KG1 (cell line): Measurements from ENCODE around the gene XPR1.

Experiments used
- DNase-seq: peaks from one replicate; lab custom pipeline; 2025; lab: John Stamatoyannopoulos, UW

XPR1 gene

DNA sequence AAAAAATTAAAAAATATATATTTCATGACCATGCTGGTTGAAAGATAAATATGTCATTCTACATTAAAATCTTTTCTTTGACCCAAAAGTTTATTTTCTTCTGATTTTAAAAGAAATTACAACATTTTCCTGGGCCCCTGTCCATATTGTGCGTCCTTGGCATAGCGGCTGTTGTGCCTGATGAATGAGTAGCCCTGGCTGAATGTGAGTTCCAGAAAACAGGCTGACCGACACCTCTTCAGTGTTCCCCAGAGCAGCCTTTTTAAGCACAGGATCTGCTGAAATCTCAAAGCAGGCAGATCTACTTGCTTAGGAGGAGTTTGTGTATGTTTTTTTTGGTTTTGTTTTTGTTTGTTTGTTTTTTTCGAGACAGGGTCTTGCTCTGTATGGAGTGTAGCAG lies 300.6 kb downstream of the XPR1 start:
- DNase-seq, result no peak

GRCh38 chr1:180933141-180933540 lies 301.3 kb downstream of the XPR1 start:
- DNase-seq, result no peak

GRCh38 chr1:180934563-180934962 lies 302.7 kb downstream of the XPR1 start:
- no peak for DNase-seq

DNA sequence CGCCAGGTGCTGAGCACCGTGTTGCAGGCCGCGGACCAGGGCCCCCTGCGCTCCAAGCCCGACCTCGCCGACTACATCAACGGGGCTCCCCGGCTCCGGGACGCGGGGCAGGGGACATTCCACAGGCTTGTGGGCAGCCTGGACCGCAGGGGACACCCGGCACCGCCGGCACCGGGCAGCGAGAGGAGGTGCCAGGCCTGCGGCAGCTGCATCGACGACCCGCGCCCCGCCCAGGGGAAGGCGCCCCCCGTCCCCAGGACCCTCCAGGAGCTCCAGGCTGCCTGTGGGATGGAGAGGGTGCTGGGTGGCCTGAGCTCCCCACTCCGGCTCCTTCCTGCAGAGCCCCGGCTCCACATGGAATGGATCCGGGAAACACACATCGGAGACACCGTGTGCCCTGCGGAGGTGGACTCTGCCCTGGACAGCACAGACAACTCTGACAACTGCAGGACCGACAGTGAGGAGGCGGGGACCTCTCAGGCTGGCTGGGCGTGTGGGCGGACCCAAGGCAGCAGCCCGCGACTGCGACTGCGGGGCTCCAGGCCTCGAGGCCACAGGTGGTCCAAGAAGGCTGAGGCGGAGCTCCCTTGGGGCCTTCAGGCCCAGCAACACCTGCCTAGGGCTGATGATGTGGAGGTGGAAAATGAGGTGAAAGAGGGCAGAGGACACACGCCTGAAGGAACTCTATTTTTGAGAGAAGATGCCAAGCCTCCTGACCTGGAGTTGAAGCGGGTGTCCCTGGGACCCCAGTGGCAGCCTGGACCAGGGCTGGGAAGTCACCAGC lies 303.7 kb downstream of the XPR1 start:
- DNase-seq, result no peak

DNA sequence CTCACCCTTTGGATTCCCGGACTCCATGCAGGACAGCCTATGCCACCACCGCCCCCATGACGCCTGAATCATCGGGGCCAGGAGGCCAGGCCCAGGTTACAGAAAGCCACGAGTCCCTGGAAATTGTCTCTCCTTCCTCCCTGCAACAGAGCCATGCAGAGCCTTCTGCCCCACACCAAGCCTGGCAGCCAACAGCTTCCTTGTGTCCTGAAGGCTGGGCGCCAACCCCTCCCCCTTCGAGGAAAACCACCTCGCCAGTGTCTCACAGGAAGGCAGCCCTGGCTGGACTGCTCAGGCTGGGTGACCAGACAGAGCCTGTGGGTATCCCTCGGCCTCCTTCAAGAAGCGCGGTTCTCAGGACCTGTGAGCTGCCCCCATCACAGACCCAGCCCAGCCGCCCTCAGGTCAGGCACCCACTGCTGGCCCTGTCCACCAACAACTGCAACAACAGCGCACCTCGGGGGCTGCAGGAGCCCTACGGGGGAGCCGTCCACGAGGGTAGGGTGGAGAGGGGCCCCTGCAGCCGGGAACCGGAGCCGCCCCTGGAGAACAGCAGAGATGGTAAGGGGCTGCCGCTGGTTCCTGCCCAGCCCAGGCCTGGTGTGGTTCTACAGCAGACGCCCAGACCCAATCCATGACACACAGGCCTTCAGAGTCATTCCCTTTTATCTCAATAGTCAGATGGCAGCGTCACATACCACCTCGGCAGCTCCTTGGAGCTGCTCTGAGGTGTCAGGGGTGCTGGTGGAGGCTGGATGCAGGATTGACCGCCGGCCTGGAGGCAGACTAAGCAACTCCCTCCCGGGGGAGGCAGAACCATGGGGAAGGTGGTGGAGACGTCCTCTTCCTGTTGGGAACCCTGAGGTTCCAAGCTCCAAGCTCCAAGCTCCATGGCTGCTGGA lies 304.5 kb downstream of the XPR1 start:
- no peak for DNase-seq

GRCh38 chr1:180937012-180937372 lies 305.2 kb downstream of the XPR1 start:
- DNase-seq, result no peak

DNA sequence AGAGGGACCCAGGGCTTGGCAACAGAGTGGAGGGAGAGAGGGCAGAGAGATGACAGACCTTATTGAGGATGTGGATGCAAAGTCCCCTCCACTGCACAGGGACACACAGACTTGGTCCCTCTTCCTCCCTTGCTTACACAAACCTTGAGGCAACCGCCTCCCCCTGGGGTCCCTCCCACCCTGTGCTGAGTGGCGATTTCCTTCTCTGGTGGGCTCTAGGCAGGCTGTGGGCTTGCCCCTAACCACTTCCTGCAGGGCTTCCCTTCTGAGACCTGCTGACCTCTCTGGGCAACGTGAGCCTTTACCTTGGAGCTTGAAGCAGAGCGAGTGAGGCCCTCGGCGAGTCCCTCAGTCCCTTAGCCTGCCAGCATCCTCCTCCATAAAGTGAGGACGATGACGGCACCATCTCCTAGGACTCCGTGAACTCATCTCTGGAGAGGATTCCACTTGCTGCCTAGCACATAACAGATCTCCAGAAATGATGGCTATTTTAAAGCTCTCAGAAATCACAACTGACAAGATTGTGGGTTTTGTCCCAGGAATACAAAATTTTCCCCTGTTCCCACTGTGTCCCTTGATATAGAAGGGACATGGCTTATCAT lies 305.9 kb downstream of the XPR1 start:
- no peak for DNase-seq

DNA sequence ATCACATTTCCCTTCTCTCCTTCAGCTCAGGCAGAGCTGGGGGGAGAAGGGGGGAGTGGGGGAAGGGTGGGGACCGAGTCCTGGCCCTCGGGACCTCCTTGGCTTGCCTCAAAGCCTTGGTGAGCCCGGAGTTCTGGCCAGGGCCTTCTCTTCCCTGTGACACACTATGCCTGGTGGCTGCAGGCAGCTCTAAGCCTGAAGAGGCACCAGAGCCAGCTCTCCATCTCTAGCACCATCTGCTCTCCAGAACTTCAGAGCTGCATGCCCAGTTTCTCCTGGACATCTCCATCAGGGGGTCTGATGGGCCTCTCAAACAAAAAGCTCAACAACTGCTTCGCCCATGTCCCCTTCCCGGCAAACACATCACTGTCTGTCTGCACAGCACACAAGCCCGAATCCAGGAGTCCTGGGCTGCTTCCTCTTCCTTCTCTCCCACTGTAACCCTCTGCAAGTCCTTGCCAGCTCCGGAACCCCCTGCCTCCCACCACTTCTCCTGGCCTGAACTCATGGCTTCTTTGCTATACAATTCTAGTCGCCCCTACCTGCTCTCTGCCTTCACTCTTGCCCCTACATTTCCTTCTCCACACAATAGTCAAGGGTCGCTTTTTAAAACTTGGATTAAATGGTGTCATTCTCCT lies 307.4 kb downstream of the XPR1 start:
- DNase-seq, result no peak

DNA sequence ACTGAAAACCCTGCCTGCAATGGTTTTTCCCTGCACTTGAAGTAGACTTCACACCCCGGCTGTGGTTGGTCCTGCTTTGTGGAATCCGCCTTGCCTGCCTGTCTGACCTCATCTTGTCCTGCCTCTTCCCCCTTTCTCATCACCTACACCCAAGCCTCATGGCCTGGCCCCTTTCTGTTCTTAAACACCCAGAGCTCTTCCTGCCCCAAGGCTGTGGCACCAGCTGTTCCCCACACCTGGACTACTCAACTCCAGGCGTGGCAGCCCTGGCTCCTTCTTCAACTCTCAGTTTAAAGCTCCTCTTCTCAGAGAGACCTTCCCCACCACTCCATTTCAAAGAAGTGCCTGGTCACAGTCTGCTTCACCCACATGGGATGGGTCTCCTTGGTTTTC lies 307.9 kb downstream of the XPR1 start:
- DNase-seq, result no peak
